CD14-positive monocyte (primary cell): Measurements from ENCODE around the gene TBCD. TPM values are rescaled to one million over a fixed set of nuclear protein-coding genes. Genes with fewer than 3 reads are reported as not detected.

Experiments used
- DNase-seq, 3 donors: peaks; one replicate each; pipeline ENCODE4 v3.0.0-alpha.2; 2011 to 2022
- H2AFZ ChIP-seq: 2 replicates; pipeline ENCODE4 v1.6.0; 2012; ENCODE audit warnings: mild to moderate bottlenecking, low read depth, low read length, inconsistent platforms; ENCODE audit not compliant: insufficient read depth, poor library complexity, severe bottlenecking
- H3K27ac ChIP-seq, 2 donors: 1 replicate in 1 of 2; 2 replicates in 1 of 2; pipeline ENCODE4 v1.5.1; 2012 to 2013; ENCODE audit warnings: low read length in 2 of 2, control low read depth in 1 of 2, inconsistent platforms in 1 of 2, low read depth in 1 of 2, mild to moderate bottlenecking in 1 of 2
- H3K27me3 ChIP-seq, 2 donors: one replicate each; pipeline versions ENCODE4 v1.6.0 to v1.6.1; 2011 to 2013; ENCODE audit warnings: low read length in 2 of 2; ENCODE audit not compliant: control insufficient read depth in 2 of 2, insufficient read depth in 2 of 2
- H3K36me3 ChIP-seq, 2 donors: replicated peaks in 1 of 2; 1 replicate in 1 of 2; 2 replicates in 1 of 2; pipeline versions ENCODE4 v1.5.1 to v1.6.1; 2012 to 2013; ENCODE audit warnings: low read length in 2 of 2, control low read depth in 1 of 2, inconsistent platforms in 1 of 2, mild to moderate bottlenecking in 1 of 2; ENCODE audit not compliant: insufficient read depth in 2 of 2, control insufficient read depth in 1 of 2
- H3K4me1 ChIP-seq, 2 donors: 1 replicate in 1 of 2; 2 replicates in 1 of 2; pipeline versions ENCODE4 v1.5.1 to v1.6.1; 2012 to 2013; ENCODE audit warnings: low read length in 2 of 2, control low read depth in 1 of 2, inconsistent platforms in 1 of 2, mild to moderate bottlenecking in 1 of 2, moderate library complexity in 1 of 2; ENCODE audit not compliant: insufficient read depth in 2 of 2, control insufficient read depth in 1 of 2
- H3K4me2 ChIP-seq: replicated peaks from 2 replicates; pipeline ENCODE3; 2012; ENCODE audit warnings: low read length, moderate library complexity, mild to moderate bottlenecking; ENCODE audit not compliant: poor library complexity, severe bottlenecking; ENCODE audit errors: extremely low read depth
- H3K4me3 ChIP-seq, 3 experiments: fragments of 200-600 bp in 1 of 3; sonication (generic) in 1 of 3; replicated peaks in 1 of 3; 1 replicate in 2 of 3; 2 replicates in 1 of 3; pipeline ENCODE4 v1.5.1; 2011 to 2013; ENCODE audit warnings: low read length in 3 of 3, mild to moderate bottlenecking in 3 of 3, control low read depth in 2 of 3, low read depth in 2 of 3, inconsistent platforms in 1 of 3, moderate library complexity in 1 of 3
- H3K79me2 ChIP-seq: 2 replicates; pipeline ENCODE4 v1.6.0; 2012; ENCODE audit warnings: mild to moderate bottlenecking, control low read depth, inconsistent platforms, low read length, moderate library complexity; ENCODE audit not compliant: insufficient read depth
- H3K9ac ChIP-seq: 2 replicates; pipeline ENCODE4 v1.6.0; 2017; ENCODE audit warnings: low read length, mild to moderate bottlenecking; ENCODE audit not compliant: insufficient read depth, poor library complexity, severe bottlenecking
- H3K9me3 ChIP-seq, 2 donors: replicated peaks in 1 of 2; 1 replicate in 1 of 2; 2 replicates in 1 of 2; pipeline versions ENCODE4 v1.5.1 to v1.6.1; 2012 to 2013; ENCODE audit warnings: low read length in 2 of 2, control low read depth in 1 of 2; ENCODE audit not compliant: control insufficient read depth in 1 of 2, insufficient read depth in 1 of 2
- H4K20me1 ChIP-seq: 2 replicates; pipeline ENCODE4 v1.6.0; 2012; ENCODE audit warnings: mild to moderate bottlenecking, low read length, control low read depth, moderate library complexity; ENCODE audit not compliant: insufficient read depth
- H3K27ac Mint-ChIP-seq, 7 donors: one replicate each; pipeline ENCODE4 v1.8.0; 2020; ENCODE audit warnings: mild to moderate bottlenecking in 7 of 7, mixed read lengths in 7 of 7, moderate library complexity in 6 of 7, inconsistent platforms in 2 of 7
- H3K27me3 Mint-ChIP-seq, 3 donors: one replicate each; pipeline ENCODE4 v1.8.0; 2021 to 2022; ENCODE audit warnings: low read depth in 3 of 3, mild to moderate bottlenecking in 3 of 3, mixed read lengths in 3 of 3, moderate library complexity in 3 of 3, inconsistent platforms in 1 of 3
- H3K36me3 Mint-ChIP-seq, 2 donors: one replicate each; pipeline ENCODE4 v1.8.0; 2020; ENCODE audit warnings: mixed read lengths in 2 of 2, inconsistent platforms in 1 of 2, mild to moderate bottlenecking in 1 of 2
- H3K4me1 Mint-ChIP-seq: one replicate; pipeline ENCODE4 v1.8.0; 2020; ENCODE audit warnings: mild to moderate bottlenecking, mixed read lengths
- H3K4me3 Mint-ChIP-seq, 2 donors: one replicate each; pipeline ENCODE4 v1.8.0; 2020; ENCODE audit warnings: mild to moderate bottlenecking in 2 of 2, mixed read lengths in 2 of 2, moderate library complexity in 1 of 2
- H3K9me3 Mint-ChIP-seq, 7 donors: one replicate each; pipeline ENCODE4 v1.8.0; 2020 to 2022; ENCODE audit warnings: mixed read lengths in 7 of 7, mild to moderate bottlenecking in 6 of 7, moderate library complexity in 6 of 7, inconsistent platforms in 2 of 7
- CTCF ChIP-seq: fragments of 200-600 bp; IDR thresholded peaks from one replicate; pipeline ENCODE4 v1.8.0; 2022; ENCODE audit warnings: antibody characterized with exemption, mild to moderate bottlenecking
- WGBS: methylation state at CpG from one replicate; pipeline ENCODE4 v1.1.5; 2013; ENCODE audit warnings: missing lambda C conversion rate; ENCODE audit not compliant: insufficient coverage; 5-methylcytosine and 5-hydroxymethylcytosine counted together
- intact Hi-C, 2 donors: fragments of 100-400 bp; cut with micrococcal nuclease; formaldehyde crosslinking; loops; one replicate each; pipeline versions ENCODE4 v1.15.0 to v1.15.1; 2023
- polyA plus RNA-seq, 3 donors: library from polyadenylated mRNA; depleted of rRNA in 1 of 3; unstranded in 2 of 3; stranded (reverse) in 1 of 3; fragments of 300-500 nt in 2 of 3; fragments of >200 nt in 1 of 3; fragmentation: Illumina TruSeq in 2 of 3; gene quantifications; 1 replicate in 2 of 3; 2 replicates in 1 of 3; pipeline ENCODE4 v1.2.3, GENCODE V29; 2012 to 2021

Gene TBCD
- polyA plus RNA-seq, 3 donors: 54.7 to 74.0 (median 66.6) TPM

GRCh38 chr17:82823004-82823403, 71.1 kb downstream of the TBCD start:
- Histone ChIP-seq H3K79me2 (no peaks in the 10 kb centered on the region), H3K27ac (no peak overlapping the region), H3K4me1 (no peaks in the 10 kb centered on the region), H3K36me3 (peaks cover 9 to 38% of the 10 kb centered on the region in 2 donors), H3K27me3 (no peaks in the 10 kb centered on the region), H3K4me2 (no peak overlapping the region), H3K9me3 (peaks cover 4 to 12% of the 10 kb centered on the region in 2 donors), H2AFZ (no peak overlapping the region), H3K9ac (no peak overlapping the region), H3K4me3 (no peak overlapping the region), H4K20me1 (no peaks in the 10 kb centered on the region)
- Mint-ChIP-seq H3K27me3 (peaks cover 0 to under 1% (median 0%) of the 10 kb centered on the region in 3 donors), H3K36me3 (peaks cover 36 to 43% of the 10 kb centered on the region in 2 donors), H3K27ac (no peak overlapping the region), H3K4me3 (no peak overlapping the region), H3K4me1 (no peaks in the 10 kb centered on the region), H3K9me3 (peaks cover 11 to 24% (median 16%) of the 10 kb centered on the region in 7 donors)
- WGBS: 98% methylated on average over 5 of the region's 5 CpGs
- intact Hi-C loops: no loop called here
- peak; percentile 22 for TF ChIP-seq CTCF
- DNase-seq: no peak

GRCh38 chr17:82825540-82826124, 73.8 kb downstream of the TBCD start:
- 100% methylated on average over 2 of the region's 8 CpGs for WGBS
- no peaks in the 10 kb centered on the region for H3K9me3 ChIP-seq
- peaks cover 0 to 1% (median 0%) of the 10 kb centered on the region in 3 donors for H3K27me3 Mint-ChIP-seq
- H3K4me1 ChIP-seq: no peaks in the 10 kb centered on the region
- peaks cover 1 to 7% (median 3%) of the 10 kb centered on the region in 7 donors for H3K9me3 Mint-ChIP-seq
- no peak for TF ChIP-seq CTCF
- no peak for DNase-seq
- H3K4me3 Mint-ChIP-seq: no peak overlapping the region
- no peaks in the 10 kb centered on the region for H3K27me3 ChIP-seq
- no peaks in the 10 kb centered on the region for H4K20me1 ChIP-seq
- no peak overlapping the region for H3K27ac ChIP-seq
- peaks cover 6 to 28% of the 10 kb centered on the region in 2 donors for H3K36me3 ChIP-seq
- H2AFZ ChIP-seq: no peak overlapping the region
- no peak overlapping the region for H3K4me3 ChIP-seq
- no peak overlapping the region for H3K4me2 ChIP-seq
- no peaks in the 10 kb centered on the region for H3K79me2 ChIP-seq
- intact Hi-C loops: no loop called here
- no peak overlapping the region for H3K9ac ChIP-seq
- no peaks in the 10 kb centered on the region for H3K4me1 Mint-ChIP-seq
- peaks cover 36 to 37% of the 10 kb centered on the region in 2 donors for H3K36me3 Mint-ChIP-seq
- H3K27ac Mint-ChIP-seq: no peak overlapping the region
